ENCODE data around the gene ACAD10.

GRCh38 chr12:111715279-111715678 is 29.4 kb downstream of the ACAD10 start:
- TF ChIP-seq ZNF274 (IDR thresholded peaks at IDR 0.05; ENCODE audit: low read depth, low read length) = no peak
- TF ChIP-seq YY1 (IDR thresholded peaks at IDR 0.05; ENCODE audit: insufficient read depth, insufficient read length) = no peak
